Stimulated activated CD4-positive, alpha-beta T cell treated with anti-CD3 and anti-CD28 coated beads, Interleukin-12 subunit alpha, Interleukin-12 subunit beta, amount 100 ng/mL, for 48 hours (primary cell): Measurements from ENCODE around the gene GNL1.

Experiments
- DNase-seq, 3 donors: peaks; one replicate each; pipeline ENCODE4 v3.0.0-alpha.2; 2020; ENCODE audit warnings: low read depth in 2 of 3, low spot score in 1 of 3

The GNL1 gene

GRCh38 chr6:30556066-30556905 is at the start of gene GNL1:
Gene GNL1 (minus strand): TSS chr6:30556489. CDS start chr6:30556203, 286 bp downstream.
- DNase-seq: peak; percentile 99

- DNase-seq: no peak
These were observed 47.7 kb upstream of the GNL1 start for GRCh38 chr6:30603961-30604360.

GRCh38 chr6:30601815-30602641 is 45.7 kb upstream of the GNL1 start:
- DNase-seq: no peak

GRCh38 chr6:30601436-30601814 is 45.1 kb upstream of the GNL1 start:
- no peak for DNase-seq

- DNase-seq: no peak
These were observed 44.2 kb upstream of the GNL1 start for GRCh38 chr6:30600451-30600961.

GRCh38 chr6:30599625-30600324 is 43.5 kb upstream of the GNL1 start:
- no peak for DNase-seq

GRCh38 chr6:30598912-30599624 is 42.8 kb upstream of the GNL1 start:
- no peak for DNase-seq

- peak; percentile 59 to 90 (median 75) for DNase-seq
These were observed 41.2 kb upstream of the GNL1 start for GRCh38 chr6:30597315-30598144.

GRCh38 chr6:30592287-30592686 is 36.0 kb upstream of the GNL1 start:
- DNase-seq: no peak

- DNase-seq: no peak
These were observed 34.7 kb upstream of the GNL1 start for GRCh38 chr6:30591008-30591407.

GRCh38 chr6:30590509-30590908 is 34.2 kb upstream of the GNL1 start:
- DNase-seq: no peak

GRCh38 chr6:30589754-30590358 is 33.6 kb upstream of the GNL1 start:
- DNase-seq: no peak

GRCh38 chr6:30583921-30584320 is 27.6 kb upstream of the GNL1 start:
- DNase-seq: no peak

GRCh38 chr6:30578051-30578450 is 21.8 kb upstream of the GNL1 start:
- no peak for DNase-seq

- no peak for DNase-seq
These were observed 16.8 kb upstream of the GNL1 start for GRCh38 chr6:30573113-30573512.

GRCh38 chr6:30572148-30572547 is 15.9 kb upstream of the GNL1 start:
- DNase-seq: no peak

- DNase-seq: no peak
These were observed 15.4 kb upstream of the GNL1 start for GRCh38 chr6:30571762-30572082.

- peak; percentile 98 to 100 (median 100) for DNase-seq
These were observed 14.9 kb upstream of the GNL1 start, which contains the start of gene ABCF1 for GRCh38 chr6:30571075-30571761. Gene ABCF1 (plus strand): TSS chr6:30571442. CDS start chr6:30571488, 46 bp downstream.

- no peak for DNase-seq
These were observed 14.4 kb upstream of the GNL1 start for GRCh38 chr6:30570740-30571074.
